Astrocyte (in vitro differentiated cells and primary cell): ENCODE measurements around the gene GNG2.

Experiments
- EZH2 ChIP-seq: IDR thresholded peaks from 2 replicates; pipeline ENCODE4 v1.6.1; 2012; ENCODE audit warnings: mild to moderate bottlenecking, low read length, inconsistent platforms; ENCODE audit not compliant: insufficient read depth
- TF ChIP-seq, protein P1 (sequence below): IDR thresholded peaks from 2 replicates; pipeline ENCODE4 v1.5.1; 2011; ENCODE audit warnings: low read depth, mild to moderate bottlenecking, inconsistent platforms, low read length, moderate library complexity; ENCODE audit not compliant: insufficient read depth

DNA sequence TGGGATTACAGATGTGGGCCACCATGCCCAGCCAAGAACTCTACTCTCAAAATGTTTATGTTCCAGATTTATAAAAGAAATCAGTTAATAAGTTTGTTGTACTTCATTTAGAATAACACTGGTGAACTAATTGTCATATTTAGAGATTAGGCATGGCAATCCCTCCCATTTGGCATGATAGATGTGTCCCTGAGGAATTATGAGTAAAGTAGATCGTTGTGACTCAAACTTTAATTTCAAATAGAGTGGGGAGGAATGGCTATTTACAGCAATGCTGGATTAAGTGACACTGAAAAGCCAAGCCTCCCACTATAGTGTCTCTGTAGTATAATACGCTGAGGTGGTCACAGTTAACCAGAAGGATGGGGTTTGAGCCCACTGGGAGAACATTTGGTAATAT lies 89.6 kb downstream of the GNG2 start:
- TF ChIP-seq, protein P1, sequence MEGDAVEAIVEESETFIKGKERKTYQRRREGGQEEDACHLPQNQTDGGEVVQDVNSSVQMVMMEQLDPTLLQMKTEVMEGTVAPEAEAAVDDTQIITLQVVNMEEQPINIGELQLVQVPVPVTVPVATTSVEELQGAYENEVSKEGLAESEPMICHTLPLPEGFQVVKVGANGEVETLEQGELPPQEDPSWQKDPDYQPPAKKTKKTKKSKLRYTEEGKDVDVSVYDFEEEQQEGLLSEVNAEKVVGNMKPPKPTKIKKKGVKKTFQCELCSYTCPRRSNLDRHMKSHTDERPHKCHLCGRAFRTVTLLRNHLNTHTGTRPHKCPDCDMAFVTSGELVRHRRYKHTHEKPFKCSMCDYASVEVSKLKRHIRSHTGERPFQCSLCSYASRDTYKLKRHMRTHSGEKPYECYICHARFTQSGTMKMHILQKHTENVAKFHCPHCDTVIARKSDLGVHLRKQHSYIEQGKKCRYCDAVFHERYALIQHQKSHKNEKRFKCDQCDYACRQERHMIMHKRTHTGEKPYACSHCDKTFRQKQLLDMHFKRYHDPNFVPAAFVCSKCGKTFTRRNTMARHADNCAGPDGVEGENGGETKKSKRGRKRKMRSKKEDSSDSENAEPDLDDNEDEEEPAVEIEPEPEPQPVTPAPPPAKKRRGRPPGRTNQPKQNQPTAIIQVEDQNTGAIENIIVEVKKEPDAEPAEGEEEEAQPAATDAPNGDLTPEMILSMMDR = no peak
- no peak for TF ChIP-seq EZH2
